GM12878 (cell line): ENCODE data around the gene EPB42. TPM values are rescaled to one million over a fixed set of nuclear protein-coding genes. Genes with fewer than 3 reads are reported as not detected.
A peak's percentile ranks its signal among the peaks of the same experiment; 100 is the strongest.

Experiments
- ATAC-seq: fragments of 200-7000 bp; cut with Tn5 transposase; 3 replicates; pipeline ENCODE4 v1.9.1; 2020; ENCODE audit warnings: mild to moderate bottlenecking, moderate library complexity
- BruUV-seq: library from RNA; stranded (reverse); fragments of 400-500 nt; replicated peaks from 2 replicates; lab custom pipeline; 2021; lab: Mats Ljungman, UMichigan
- CTCF ChIA-PET: fragments of 300-600 bp; sonication (Branson Sonifier 250); formaldehyde crosslinking; extraction: SDS; loops from one replicate; lab custom pipeline; 2021; ENCODE audit warnings: inconsistent platforms; lab: Yijun Ruan, JAX
- POLR2A ChIA-PET: fragments of 350-600 bp; formaldehyde crosslinking; extraction: SDS; loops from one replicate; lab custom pipeline; 2021; ENCODE audit warnings: inconsistent platforms; lab: Charles Lee
- RAD21 ChIA-PET: fragments of 300-600 bp; sonication (Branson Sonifier 250); formaldehyde crosslinking; loops from one replicate; lab custom pipeline; 2023; ENCODE audit warnings: antibody characterized with exemption; ENCODE audit not compliant: unreplicated experiment; lab: Charles Lee
- SMC1A ChIA-PET: fragments of 300-600 bp; sonication (Branson Sonifier 250); formaldehyde crosslinking; loops from one replicate; lab custom pipeline; 2023; ENCODE audit not compliant: unreplicated experiment, uncharacterized antibody; lab: Charles Lee
- DNase-seq: peaks from one replicate; pipeline ENCODE4 v3.0.0-alpha.2; 2011; ENCODE audit warnings: low read depth, low spot score
- FAIRE-seq: peaks from 3 replicates; lab custom pipeline; 2011; peaks lifted over from hg19 to GRCh38; lab: Jason Lieb, UNC
- H2AFZ ChIP-seq: 2 replicates; pipeline ENCODE4 v1.6.0; 2011; ENCODE audit warnings: low read depth, low read length, control low read depth; ENCODE audit not compliant: control insufficient read depth
- H3K27ac ChIP-seq: 2 replicates; pipeline ENCODE4 v1.5.1; 2011; ENCODE audit warnings: control low read depth; ENCODE audit not compliant: control insufficient read depth, insufficient read depth
- H3K27me3 ChIP-seq, 2 experiments: replicated peaks in 1 of 2; 2 replicates each; pipeline versions ENCODE4 v1.6.0 to v1.6.1; 2011; ENCODE audit warnings: low read length in 1 of 2; ENCODE audit not compliant: control insufficient read depth in 2 of 2, insufficient read depth in 2 of 2
- H3K36me3 ChIP-seq, 2 experiments: 2 replicates each; pipeline ENCODE4 v1.5.1; 2011; ENCODE audit warnings: low read length in 1 of 2; ENCODE audit not compliant: control insufficient read depth in 2 of 2, insufficient read depth in 2 of 2
- H3K4me1 ChIP-seq: 2 replicates; pipeline ENCODE4 v1.6.1; 2011; ENCODE audit warnings: mild to moderate bottlenecking, low read length, moderate library complexity, mixed read lengths; ENCODE audit not compliant: control insufficient read depth, insufficient read depth
- H3K4me2 ChIP-seq: 2 replicates; pipeline ENCODE4 v1.6.0; 2011; ENCODE audit warnings: control low read depth; ENCODE audit not compliant: control insufficient read depth, insufficient read depth
- H3K4me3 ChIP-seq: fragments of 200-600 bp; sonication (generic); 2 replicates; pipeline ENCODE4 v1.5.1; 2016
- H3K79me2 ChIP-seq: 2 replicates; pipeline ENCODE4 v1.6.0; 2011; ENCODE audit warnings: low read length; ENCODE audit not compliant: control insufficient read depth, insufficient read depth
- H3K9ac ChIP-seq: 2 replicates; pipeline ENCODE4 v1.8.0; 2011; ENCODE audit warnings: low read length, control low read depth, mixed read lengths; ENCODE audit not compliant: control insufficient read depth, insufficient read depth
- H3K9me3 ChIP-seq: replicated peaks from 3 replicates; pipeline ENCODE4 v1.5.1; 2011; ENCODE audit warnings: mild to moderate bottlenecking, low read length; ENCODE audit not compliant: control insufficient read depth, insufficient read depth
- H4K20me1 ChIP-seq: 2 replicates; pipeline ENCODE4 v1.6.0; 2011; ENCODE audit not compliant: control insufficient read depth, insufficient read depth
- BACH1 ChIP-seq: fragments of 450-650 bp; IDR thresholded peaks from 2 replicates; pipeline ENCODE4 v1.6.1; 2017; ENCODE audit warnings: mild to moderate bottlenecking, borderline replicate concordance
- CREB1 ChIP-seq: IDR thresholded peaks from 2 replicates; pipeline ENCODE4 v1.6.1; 2012; ENCODE audit warnings: low read depth, mild to moderate bottlenecking, inconsistent platforms
- CUX1 ChIP-seq: IDR thresholded peaks from 2 replicates; pipeline ENCODE4 v1.6.1; 2012; ENCODE audit warnings: improper control_type of control experiment, low read depth, low read length; ENCODE audit not compliant: insufficient replicate concordance
- IRF3 ChIP-seq: fragments of 450-650 bp; IDR thresholded peaks from 2 replicates; pipeline ENCODE4 v1.6.1; 2014; ENCODE audit warnings: mild to moderate bottlenecking
- JUND ChIP-seq: IDR thresholded peaks from 2 replicates; pipeline ENCODE4 v1.6.1; 2012; ENCODE audit warnings: low read depth, mild to moderate bottlenecking, low read length, improper control_type of control experiment, moderate library complexity
- MLLT1 ChIP-seq: fragments of 450-650 bp; IDR thresholded peaks from 2 replicates; pipeline ENCODE4 v1.6.1; 2016; ENCODE audit warnings: mild to moderate bottlenecking
- MYC ChIP-seq: IDR thresholded peaks from 2 replicates; pipeline ENCODE4 v1.6.1; 2011; ENCODE audit warnings: mild to moderate bottlenecking, low read length, moderate library complexity, inconsistent platforms; ENCODE audit not compliant: insufficient read depth, insufficient replicate concordance, insufficient read length, severe bottlenecking
- NFYB ChIP-seq: IDR thresholded peaks from 2 replicates; pipeline ENCODE4 v1.6.1; 2011; ENCODE audit warnings: low read depth, mild to moderate bottlenecking, low read length, improper control_type of control experiment, moderate library complexity; ENCODE audit not compliant: insufficient read depth
- POU2F2 ChIP-seq: IDR thresholded peaks from 3 replicates; pipeline ENCODE4 v1.6.1; 2011; ENCODE audit warnings: low read depth, mild to moderate bottlenecking, low read length, borderline replicate concordance
- RELA ChIP-seq: fragments of 450-650 bp; IDR thresholded peaks from 2 replicates; pipeline ENCODE4 v1.8.0; 2014; ENCODE audit warnings: borderline replicate concordance; ENCODE audit not compliant: partially characterized antibody
- RFX5 ChIP-seq: IDR thresholded peaks from 2 replicates; pipeline ENCODE4 v1.6.1; 2011; ENCODE audit warnings: low read depth, low read length, improper control_type of control experiment
- SP1 ChIP-seq: IDR thresholded peaks from one replicate; pipeline ENCODE4 v1.6.1; 2011; ENCODE audit warnings: low read depth, low read length
- TBL1XR1 ChIP-seq: IDR thresholded peaks from 2 replicates; pipeline ENCODE4 v1.6.1; 2012; ENCODE audit warnings: low read depth, low read length, improper control_type of control experiment
- USF2 ChIP-seq: IDR thresholded peaks from 2 replicates; pipeline ENCODE4 v1.6.1; 2011; ENCODE audit warnings: low read depth, low read length, improper control_type of control experiment, borderline replicate concordance
- ZNF384 ChIP-seq: IDR thresholded peaks from 2 replicates; pipeline ENCODE4 v1.6.1; 2012; ENCODE audit warnings: low read depth, mild to moderate bottlenecking, low read length, improper control_type of control experiment, borderline replicate concordance
- WGBS: methylation state at CpG from one replicate; pipeline ENCODE4 v1.1.6; 2016; ENCODE audit warnings: low lambda C conversion rate; ENCODE audit not compliant: insufficient replicate concordance, insufficient coverage; ENCODE audit errors: missing lambda C conversion rate; 5-methylcytosine and 5-hydroxymethylcytosine counted together
- in situ Hi-C: fragments of 300-500 bp; cut with MboI; formaldehyde crosslinking; loops from 9 replicates; pipeline ENCODE4 v1.14.3; 2018; ENCODE audit warnings: mixed read lengths
- intact Hi-C: fragments of 100-400 bp; cut with micrococcal nuclease; formaldehyde crosslinking; loops from one replicate; pipeline ENCODE4 v1.14.2; 2022; ENCODE audit not compliant: unreplicated experiment
- polyA plus RNA-seq, 11 experiments: library from polyadenylated mRNA; depleted of rRNA in 4 of 11; unstranded in 6 of 11; stranded (reverse) in 5 of 11; fragments of >200 nt; fragmentation: Nextera tagmentation in 4 of 11; fragmentation: Illumina TruSeq in 1 of 11; extraction: Ambion mirVana in 4 of 11; extraction: Trizol in 1 of 11; gene quantifications; 1 replicate in 1 of 11; 2 replicates in 10 of 11; pipeline versions ENCODE4 v1.2.1 to v1.2.3, GENCODE V29; 2011 to 2016; ENCODE audit warnings: inconsistent platforms in 2 of 11, missing spikeins in 2 of 11, low read depth in 1 of 11
- total RNA-seq, 4 experiments: library from RNA; depleted of rRNA in 3 of 4; stranded (reverse); fragments of >200 nt in 3 of 4; fragmentation: Illumina TruSeq in 1 of 4; extraction: Trizol in 1 of 4; gene quantifications; 2 replicates each; pipeline versions ENCODE4 v1.2.1 to v1.2.3, GENCODE V29; 2013 to 2021

The EPB42 gene
- total and polyA plus RNA-seq, 10 of the 15 experiments (the other 5 are each of a cell fraction or from before 2014, with no cell fraction given) = not detected

- TF ChIP-seq MYC (no peak), BACH1 (no peak), RELA (no peak), NFYB (no peak), POU2F2 (no peak), ZNF384 (no peak), IRF3 (no peak), CUX1 (no peak), USF2 (no peak), JUND (no peak), RFX5 (no peak), MLLT1 (no peak), CREB1 (no peak), SP1 (no peak), TBL1XR1 (no peak)
- no TSS peak for BruUV-seq
- Histone ChIP-seq H3K27ac (no peak overlapping the region), H2AFZ (no peak overlapping the region), H3K4me1 (no peaks in the 10 kb centered on the region), H3K9ac (no peak overlapping the region), H3K9me3 (no peaks in the 10 kb centered on the region), H4K20me1 (no peaks in the 10 kb centered on the region), H3K27me3 (no peaks in the 10 kb centered on the region), H3K36me3 (peaks cover 0 to 5% of the 10 kb centered on the region in 2 experiments), H3K4me3 (no peak overlapping the region), H3K4me2 (no peak overlapping the region), H3K79me2 (no peaks in the 10 kb centered on the region)
- ChIA-PET RAD21 (no interaction called here), POLR2A (interaction anchor here (0.6 kb wide), 1 partner anchor 16 kb away, joined by 3 read pairs; no protein-coding TSS in a partner anchor), CTCF (no interaction called here), SMC1A (interaction anchor here (1.1 kb wide), 1 partner anchor 9 kb away, joined by 4 read pairs; no protein-coding TSS in a partner anchor)
- in situ Hi-C loops (no loop called here), intact Hi-C loops (no loop called here)
- DNase-seq (no peak), FAIRE-seq (peak; percentile 23), ATAC-seq (no peak)
- WGBS = 100% methylated on average over 1 of the region's 2 CpGs
These were observed 55.0 kb downstream of the EPB42 start for GRCh38 chr15:43165801-43166325.
